K562 (cell line): ENCODE data around the gene RARRES2. TPM values are rescaled to one million over a fixed set of nuclear protein-coding genes. Genes with fewer than 3 reads are reported as not detected.

Experiments used
- CBX5 ChIP-seq: IDR thresholded peaks from 2 replicates; pipeline ENCODE4 v1.6.1; 2014; ENCODE audit warnings: low read depth, borderline replicate concordance
- CCNT2 ChIP-seq: IDR thresholded peaks from 2 replicates; pipeline ENCODE4 v1.6.1; 2011; ENCODE audit warnings: borderline replicate concordance, low read depth, mild to moderate bottlenecking, moderate library complexity, mixed read lengths, low read length; ENCODE audit not compliant: insufficient read length; ENCODE audit errors: extremely low read depth
- ETV5 ChIP-seq: sonication (generic); formaldehyde crosslinking; IDR thresholded peaks from 2 replicates; pipeline ENCODE4 v1.4.0; 2020; ENCODE audit warnings: low read depth, mild to moderate bottlenecking, missing genetic modification reagents
- FIP1L1 ChIP-seq: fragments of 200-400 bp; formaldehyde crosslinking; IDR thresholded peaks from 2 replicates; pipeline ENCODE4 v1.6.1; 2018; ENCODE audit warnings: mild to moderate bottlenecking, low read depth, low read length; ENCODE audit not compliant: poor library complexity, severe bottlenecking
- FOXJ2 ChIP-seq: fragments of 200-800 bp; sonication (Bioruptor generic); IDR thresholded peaks from 2 replicates; pipeline ENCODE4 v1.6.1; 2016; ENCODE audit warnings: missing genetic modification characterization, missing compliant biosample characterization
- FOXM1 ChIP-seq, 2 experiments: fragments of 450-650 bp in 1 of 2; sonication (generic) in 1 of 2; formaldehyde crosslinking in 1 of 2; IDR thresholded peaks; 2 replicates each; pipeline versions ENCODE4 v1.6.1 to v1.9.0; 2017 to 2022; ENCODE audit warnings: low read depth in 2 of 2, mild to moderate bottlenecking in 2 of 2, missing genetic modification reagents in 1 of 2, moderate library complexity in 1 of 2
- FOXP1 ChIP-seq: sonication (generic); formaldehyde crosslinking; IDR thresholded peaks from 2 replicates; pipeline ENCODE4 v1.8.0; 2022; ENCODE audit warnings: mild to moderate bottlenecking, missing genetic modification reagents
- HDAC8 ChIP-seq: fragments of 450-650 bp; IDR thresholded peaks from 2 replicates; pipeline ENCODE4 v1.6.1; 2016; ENCODE audit warnings: mild to moderate bottlenecking, missing genetic modification characterization, moderate library complexity, missing compliant biosample characterization
- HDGF ChIP-seq: fragments of 450-650 bp; IDR thresholded peaks from 2 replicates; pipeline ENCODE4 v1.6.1; 2016
- IRF1 ChIP-seq: sonication (generic); formaldehyde crosslinking; IDR thresholded peaks from 2 replicates; pipeline ENCODE4 v1.8.0; 2022; ENCODE audit warnings: missing genetic modification reagents, mild to moderate bottlenecking, borderline replicate concordance
- NEUROD1 ChIP-seq: fragments of 150-350 bp; IDR thresholded peaks from 2 replicates; pipeline ENCODE4 v1.6.1; 2014; ENCODE audit warnings: borderline replicate concordance, low read length, low read depth; ENCODE audit not compliant: partially characterized antibody
- NFE2L1 ChIP-seq: fragments of 450-650 bp; IDR thresholded peaks from 2 replicates; pipeline ENCODE4 v1.6.1; 2016; ENCODE audit warnings: missing genetic modification characterization, low read depth, mild to moderate bottlenecking, missing compliant biosample characterization, moderate library complexity, borderline replicate concordance
- NR4A1 ChIP-seq, 2 experiments: fragments of 250-450 bp in 1 of 2; fragments of 450-650 bp in 1 of 2; sonication (Bioruptor Pico) in 1 of 2; IDR thresholded peaks; 2 replicates each; pipeline versions ENCODE4 v1.4.0 to v1.6.1; 2016 to 2020; ENCODE audit warnings: mild to moderate bottlenecking in 2 of 2, missing compliant biosample characterization in 1 of 2, missing genetic modification characterization in 1 of 2, moderate library complexity in 1 of 2
- OTX1 ChIP-seq: fragments of 450-650 bp; formaldehyde crosslinking; IDR thresholded peaks from 2 replicates; pipeline ENCODE4 v1.4.0; 2022; ENCODE audit warnings: mild to moderate bottlenecking
- PHF8 ChIP-seq: fragments of 200-600 bp; sonication (generic); IDR thresholded peaks from 2 replicates; pipeline ENCODE4 v1.6.1; 2012; ENCODE audit warnings: mixed run types, mild to moderate bottlenecking, inconsistent platforms, low read length, moderate library complexity, borderline replicate concordance
- PPARD ChIP-seq: fragments of 250-450 bp; sonication (Bioruptor Pico); IDR thresholded peaks from 2 replicates; pipeline ENCODE4 v1.8.0; 2022; ENCODE audit warnings: inconsistent platforms, mild to moderate bottlenecking, moderate library complexity
- SAFB2 ChIP-seq: fragments of 200-400 bp; formaldehyde crosslinking; IDR thresholded peaks from 2 replicates; pipeline ENCODE4 v1.6.1; 2018; ENCODE audit warnings: borderline replicate concordance, low read length, low read depth, moderate library complexity; ENCODE audit not compliant: severe bottlenecking
- SMARCB1 ChIP-seq: IDR thresholded peaks from 2 replicates; pipeline ENCODE4 v1.6.1; 2011; ENCODE audit warnings: improper control_type of control experiment, low read depth; ENCODE audit not compliant: insufficient read length
- SMARCE1 ChIP-seq: fragments of 450-650 bp; IDR thresholded peaks from 2 replicates; pipeline ENCODE4 v1.7.1; 2016; ENCODE audit warnings: mild to moderate bottlenecking
- TFAP4 ChIP-seq: sonication (generic); formaldehyde crosslinking; IDR thresholded peaks from 2 replicates; pipeline ENCODE4 v1.8.0; 2022; ENCODE audit warnings: missing genetic modification reagents, mild to moderate bottlenecking, moderate library complexity, borderline replicate concordance
- ZBTB17 ChIP-seq: fragments of 450-650 bp; formaldehyde crosslinking; IDR thresholded peaks from 2 replicates; pipeline ENCODE4 v1.4.0; 2020; ENCODE audit warnings: mild to moderate bottlenecking
- ZFPM2 ChIP-seq: fragments of 250-450 bp; sonication (Bioruptor Pico); IDR thresholded peaks from 2 replicates; pipeline ENCODE4 v1.5.1; 2022; ENCODE audit warnings: mild to moderate bottlenecking
- ZKSCAN8 ChIP-seq: fragments of 200-800 bp; sonication (Bioruptor generic); IDR thresholded peaks from 2 replicates; pipeline ENCODE4 v1.6.1; 2016; ENCODE audit warnings: missing genetic modification characterization, missing compliant biosample characterization
- ZNF124 ChIP-seq: sonication (generic); formaldehyde crosslinking; IDR thresholded peaks from 2 replicates; pipeline ENCODE4 v1.8.1; 2022; ENCODE audit warnings: missing genetic modification reagents
- ZNF184 ChIP-seq: sonication (generic); formaldehyde crosslinking; IDR thresholded peaks from 2 replicates; pipeline ENCODE4 v1.5.0; 2020; ENCODE audit warnings: missing genetic modification reagents
- ZNF354B ChIP-seq: fragments of 250-450 bp; sonication (Bioruptor Pico); IDR thresholded peaks from 2 replicates; pipeline ENCODE4 v1.4.0; 2020
- ZNF444 ChIP-seq: fragments of 250-450 bp; sonication (Bioruptor Pico); IDR thresholded peaks from 2 replicates; pipeline ENCODE4 v1.4.0; 2020; ENCODE audit warnings: mild to moderate bottlenecking, moderate library complexity
- polyA plus RNA-seq, 8 experiments: library from polyadenylated mRNA; depleted of rRNA in 4 of 8; stranded (reverse) in 5 of 8; unstranded in 3 of 8; fragments of >200 nt; fragmentation: Nextera tagmentation in 2 of 8; fragmentation: Illumina TruSeq in 1 of 8; extraction: Ambion mirVana in 2 of 8; extraction: Trizol in 1 of 8; gene quantifications; 2 replicates each; pipeline versions ENCODE4 v1.2.1 to v1.2.3, GENCODE V29; 2011 to 2014; ENCODE audit warnings: inconsistent platforms in 1 of 8, missing spikeins in 1 of 8
- total RNA-seq, 7 experiments: library from RNA; depleted of rRNA in 6 of 7; stranded (reverse); fragments of >200 nt in 6 of 7; fragmentation: Illumina TruSeq in 2 of 7; extraction: Trizol in 2 of 7; gene quantifications; 2 replicates each; pipeline versions ENCODE4 v1.2.1 to v1.2.3, GENCODE V29; 2011 to 2021; ENCODE audit warnings: low replicate concordance in 1 of 7

Gene RARRES2
- total and polyA plus RNA-seq, 9 of the 15 experiments (the other 6 are each of a cell fraction or from before 2014, with no cell fraction given): 0.11 to 1.7 (median 0.23) TPM; not detected in 6

DNA sequence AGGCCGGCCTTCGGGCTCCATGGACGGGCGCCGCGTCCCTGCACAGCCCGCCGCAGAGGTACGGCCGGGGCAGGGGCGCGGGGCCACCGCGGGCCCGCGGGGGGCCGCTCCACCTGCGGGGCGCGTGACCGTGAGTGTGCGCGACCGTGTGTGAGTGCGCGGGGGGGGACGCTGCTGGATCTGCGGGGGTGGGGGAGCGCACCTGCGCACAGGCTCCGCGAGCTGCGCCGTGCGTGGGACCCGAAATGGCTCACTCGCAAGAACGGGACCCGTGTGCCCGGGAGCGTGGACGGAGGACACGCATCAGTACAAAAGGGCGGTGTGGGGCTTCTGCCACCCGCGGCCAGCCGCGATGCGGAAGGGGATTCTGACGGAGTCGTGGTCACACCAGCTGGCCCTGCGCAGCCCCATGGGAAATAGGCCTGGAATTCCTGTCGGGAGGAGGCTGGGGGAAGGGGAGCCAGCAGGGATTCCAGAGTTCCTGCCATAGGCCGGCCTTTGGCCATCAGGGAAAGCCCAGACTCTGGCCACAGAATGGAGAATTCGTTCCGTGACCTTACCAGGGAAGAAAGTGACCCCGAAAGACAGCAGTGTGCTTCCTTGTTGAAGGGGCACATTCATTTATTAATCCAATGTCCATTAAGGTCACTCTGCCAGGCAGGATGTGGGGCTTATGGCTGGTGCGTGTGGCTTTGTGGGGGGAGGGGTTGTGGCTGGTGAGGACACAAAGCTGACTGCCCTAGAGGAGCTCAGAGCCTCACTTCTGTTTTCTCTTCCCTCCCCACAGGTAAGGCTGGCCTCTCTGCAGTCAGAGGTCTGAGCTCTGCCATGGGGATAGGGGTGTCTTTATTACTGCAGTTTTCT is 27.7 kb upstream of the RARRES2 start (continued):
- TF ChIP-seq CCNT2 (peak; percentile 9), SAFB2 (no peak), IRF1 (CRISPR knock-in tag) (0 out of 2 replicates have a peak, but pooled peaks have one; percentile 70), ZNF444 (CRISPR knock-in tag) (no peak), SMARCE1 (peak; percentile 77; the same call in 1 of the 2 replicates), ZKSCAN8 (CRISPR knock-in tag) (no peak), NR4A1 (CRISPR knock-in tag; IDR thresholded peaks at IDR 0.05) (no peak), NR4A1 (tag; IDR thresholded peaks at IDR 0.05) (no peak), FIP1L1 (peak; percentile 6), OTX1 (CRISPR knock-in tag) (no peak), ZNF354B (CRISPR knock-in tag) (no peak), ETV5 (CRISPR knock-in tag) (no peak), PHF8 (peak; percentile 75), HDAC8 (tag) (no peak), SMARCB1 (no peak), FOXJ2 (tag) (0 out of 2 replicates have a peak, but pooled peaks have one; percentile 29), ZFPM2 (CRISPR knock-in tag) (no peak), PPARD (CRISPR knock-in tag) (no peak), NEUROD1 (no peak), NFE2L1 (tag) (no peak), HDGF (0 out of 2 replicates have a peak, but pooled peaks have one; percentile 68), TFAP4 (peak; percentile 94), ZBTB17 (CRISPR knock-in tag) (peak; percentile 62; the same call in 1 of the 2 replicates), ZNF124 (no peak), FOXM1 (IDR thresholded peaks at IDR 0.05; ENCODE audit: low read depth) (no peak), FOXM1 (CRISPR knock-in tag; IDR thresholded peaks at IDR 0.05; ENCODE audit: low read depth) (0 out of 2 replicates have a peak, but pooled peaks have one; percentile 30), ZNF184 (CRISPR knock-in tag) (no peak), FOXP1 (no peak), CBX5 (no peak)
